Gastroesophageal sphincter (tissue), 3 donors: Measurements from ENCODE around the gene RRAS.

Experiments
- CTCF ChIP-seq, 4 experiments: fragments of 200-600 bp in 2 of 4; fragments of 450-650 bp in 2 of 4; sonication (generic) in 1 of 4; IDR thresholded peaks; one replicate each; pipeline ENCODE4 v1.5.1; 2017 to 2019; ENCODE audit warnings: antibody characterized with exemption in 4 of 4, mild to moderate bottlenecking in 2 of 4, moderate library complexity in 2 of 4
- EP300 ChIP-seq: sonication (generic); formaldehyde crosslinking; IDR thresholded peaks from one replicate; pipeline ENCODE4 v1.6.1; 2017; ENCODE audit warnings: antibody characterized with exemption, mild to moderate bottlenecking
- POLR2A ChIP-seq, 2 donors: fragments of 450-650 bp; IDR thresholded peaks; one replicate each; pipeline ENCODE4 v1.6.1; 2017; ENCODE audit warnings: antibody characterized with exemption in 2 of 2, mild to moderate bottlenecking in 2 of 2, moderate library complexity in 1 of 2
- POLR2AphosphoS5 ChIP-seq: sonication (generic); formaldehyde crosslinking; IDR thresholded peaks from one replicate; pipeline ENCODE4 v1.6.1; 2017; ENCODE audit warnings: antibody characterized with exemption

GRCh38 chr19:49682274-49682673 is 42.3 kb upstream of the RRAS start:
- TF ChIP-seq CTCF (IDR thresholded peaks at IDR 0.05) (no peak), POLR2A (IDR thresholded peaks at IDR 0.05) (no peak), POLR2AphosphoS5 (no peak), EP300 (no peak)
